Hepatocyte (in vitro differentiated cells): ENCODE results near the gene COQ10B. TPM values are rescaled to one million over a fixed set of nuclear protein-coding genes. Genes with fewer than 3 reads are reported as not detected.

Experiments
- DNase-seq: peaks from one replicate; pipeline ENCODE4 v3.0.0-alpha.2; 2016; ENCODE audit warnings: low spot score
- H2AFZ ChIP-seq: fragments of 200-600 bp; sonication (generic); 2 replicates; pipeline ENCODE4 v1.6.0; 2016; ENCODE audit warnings: antibody characterized with exemption, mild to moderate bottlenecking
- H3K27ac ChIP-seq: fragments of 200-600 bp; sonication (generic); 2 replicates; pipeline ENCODE4 v1.5.1; 2016; ENCODE audit warnings: mild to moderate bottlenecking
- H3K27me3 ChIP-seq: fragments of 200-600 bp; sonication (generic); 2 replicates; pipeline ENCODE4 v1.6.1; 2016
- H3K36me3 ChIP-seq: fragments of 200-600 bp; sonication (generic); replicated peaks from 2 replicates; pipeline ENCODE4 v1.5.1; 2016; ENCODE audit warnings: low read depth; ENCODE audit not compliant: insufficient read depth
- H3K4me1 ChIP-seq: fragments of 200-600 bp; sonication (generic); 2 replicates; pipeline ENCODE4 v1.5.1; 2016; ENCODE audit warnings: mild to moderate bottlenecking, moderate library complexity; ENCODE audit not compliant: insufficient read depth
- H3K4me2 ChIP-seq: fragments of 200-600 bp; sonication (generic); 2 replicates; pipeline ENCODE4 v1.6.0; 2016
- H3K4me3 ChIP-seq: fragments of 200-600 bp; sonication (generic); 2 replicates; pipeline ENCODE4 v1.5.1; 2016; ENCODE audit warnings: mild to moderate bottlenecking
- H3K79me2 ChIP-seq: fragments of 200-600 bp; sonication (generic); 2 replicates; pipeline ENCODE4 v1.6.0; 2017; ENCODE audit warnings: mild to moderate bottlenecking
- H3K9me2 ChIP-seq: fragments of 200-600 bp; sonication (generic); replicated peaks from 2 replicates; pipeline ENCODE4 v1.6.0; 2017; ENCODE audit warnings: mild to moderate bottlenecking; ENCODE audit not compliant: insufficient read depth
- H3K9me3 ChIP-seq: fragments of 200-600 bp; sonication (generic); 2 replicates; pipeline ENCODE4 v1.5.1; 2016; ENCODE audit warnings: low read depth, mild to moderate bottlenecking
- H4K20me1 ChIP-seq: fragments of 200-600 bp; sonication (generic); 2 replicates; pipeline ENCODE4 v1.6.0; 2016; ENCODE audit warnings: mild to moderate bottlenecking; ENCODE audit not compliant: insufficient read depth, poor library complexity, severe bottlenecking
- EZH2 ChIP-seq: fragments of 200-600 bp; sonication (generic); IDR thresholded peaks from 2 replicates; pipeline ENCODE4 v1.6.1; 2016; ENCODE audit warnings: antibody characterized with exemption, mild to moderate bottlenecking, borderline replicate concordance
- EZH2phosphoT487 ChIP-seq: fragments of 200-600 bp; sonication (generic); IDR thresholded peaks from one replicate; pipeline ENCODE4 v1.6.1; 2018; ENCODE audit warnings: antibody characterized with exemption, mild to moderate bottlenecking, low read depth, moderate library complexity; ENCODE audit not compliant: unreplicated experiment, severe bottlenecking
- WGBS: methylation state at CpG from one replicate; pipeline ENCODE4 v1.1.6; 2016; ENCODE audit warnings: low lambda C conversion rate; ENCODE audit errors: missing lambda C conversion rate; 5-methylcytosine and 5-hydroxymethylcytosine counted together
- polyA plus RNA-seq: library from polyadenylated mRNA; unstranded; fragments of >200 nt; fragmentation: Nextera tagmentation; extraction: Ambion mirVana; gene quantifications from 2 replicates; pipeline ENCODE4 v1.2.1, GENCODE V29; 2016
- total RNA-seq: library from RNA; depleted of rRNA; stranded (reverse); fragments of >200 nt; gene quantifications from 2 replicates; pipeline ENCODE4 v1.2.3, GENCODE V29; 2014
- TF ChIP-seq, protein P1 (sequence below): fragments of 200-600 bp; sonication (generic); IDR thresholded peaks from 2 replicates; pipeline ENCODE4 v1.5.1; 2016; ENCODE audit warnings: antibody characterized with exemption, mild to moderate bottlenecking; ENCODE audit not compliant: poor library complexity

Gene COQ10B
- total and polyA plus RNA-seq, 2 experiments from 2014 or later, result 40.7 to 44.4 TPM

DNA sequence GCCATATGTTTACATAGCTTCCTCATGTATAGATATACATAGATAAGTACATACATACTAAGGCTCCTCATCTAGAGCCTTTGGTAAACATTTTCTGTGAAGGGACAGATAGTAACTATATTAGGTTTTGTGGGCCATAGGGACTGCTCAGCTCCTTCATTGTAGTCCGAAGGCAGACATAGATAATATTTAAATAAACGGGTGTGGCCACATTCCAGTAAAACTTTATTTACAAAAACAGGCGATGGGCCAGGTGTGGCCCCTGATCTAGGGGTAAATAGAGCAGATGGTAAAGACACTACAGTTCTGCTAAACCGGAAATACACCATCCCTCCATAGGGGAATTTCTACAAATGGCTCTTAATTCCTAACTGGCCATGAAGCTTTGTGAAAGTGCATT is 7.3 kb downstream of the COQ10B start:
- 72% methylated on average over 4 of the region's 4 CpGs for WGBS
- H3K4me2 ChIP-seq, result peak overlapping the region; percentile 36
- H3K36me3 ChIP-seq, result no peaks in the 10 kb centered on the region
- TF ChIP-seq, protein P1, sequence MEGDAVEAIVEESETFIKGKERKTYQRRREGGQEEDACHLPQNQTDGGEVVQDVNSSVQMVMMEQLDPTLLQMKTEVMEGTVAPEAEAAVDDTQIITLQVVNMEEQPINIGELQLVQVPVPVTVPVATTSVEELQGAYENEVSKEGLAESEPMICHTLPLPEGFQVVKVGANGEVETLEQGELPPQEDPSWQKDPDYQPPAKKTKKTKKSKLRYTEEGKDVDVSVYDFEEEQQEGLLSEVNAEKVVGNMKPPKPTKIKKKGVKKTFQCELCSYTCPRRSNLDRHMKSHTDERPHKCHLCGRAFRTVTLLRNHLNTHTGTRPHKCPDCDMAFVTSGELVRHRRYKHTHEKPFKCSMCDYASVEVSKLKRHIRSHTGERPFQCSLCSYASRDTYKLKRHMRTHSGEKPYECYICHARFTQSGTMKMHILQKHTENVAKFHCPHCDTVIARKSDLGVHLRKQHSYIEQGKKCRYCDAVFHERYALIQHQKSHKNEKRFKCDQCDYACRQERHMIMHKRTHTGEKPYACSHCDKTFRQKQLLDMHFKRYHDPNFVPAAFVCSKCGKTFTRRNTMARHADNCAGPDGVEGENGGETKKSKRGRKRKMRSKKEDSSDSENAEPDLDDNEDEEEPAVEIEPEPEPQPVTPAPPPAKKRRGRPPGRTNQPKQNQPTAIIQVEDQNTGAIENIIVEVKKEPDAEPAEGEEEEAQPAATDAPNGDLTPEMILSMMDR, result no peak
- TF ChIP-seq EZH2phosphoT487, result no peak
- no peak for TF ChIP-seq EZH2
- DNase-seq, result no peak
- peaks cover 8% of the 10 kb centered on the region for H3K4me1 ChIP-seq
- H4K20me1 ChIP-seq, result peaks cover 17% of the 10 kb centered on the region
- peak overlapping the region; percentile 71 for H3K27ac ChIP-seq
- no peak overlapping the region for H2AFZ ChIP-seq
- no peaks in the 10 kb centered on the region for H3K27me3 ChIP-seq
- peaks cover 75% of the 10 kb centered on the region for H3K79me2 ChIP-seq
- H3K9me3 ChIP-seq, result no peaks in the 10 kb centered on the region
- H3K9me2 ChIP-seq, result no peaks in the 10 kb centered on the region
- H3K4me3 ChIP-seq, result no peak overlapping the region

DNA sequence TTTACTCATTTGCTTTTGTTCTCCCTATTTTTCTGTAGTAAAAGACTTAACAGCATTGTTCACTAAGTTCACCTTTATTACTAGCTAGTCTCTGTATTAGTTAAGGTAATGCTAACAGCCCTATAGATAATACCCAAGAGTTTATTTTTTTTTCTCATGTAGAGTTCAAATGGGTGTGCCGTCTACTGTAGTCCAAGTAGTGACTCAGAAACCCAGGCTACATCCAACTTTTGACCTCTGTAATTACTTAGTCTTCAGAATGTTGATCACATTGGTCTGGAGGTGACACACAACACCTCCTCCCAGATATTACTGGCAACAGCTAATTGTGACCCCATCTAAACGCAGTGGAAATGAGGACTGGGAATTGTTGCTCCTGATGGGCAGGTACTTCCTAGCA is 7.7 kb downstream of the COQ10B start:
- Histone ChIP-seq H2AFZ (no peak overlapping the region), H3K27ac (peak overlapping the region; percentile 71), H3K4me3 (no peak overlapping the region), H3K36me3 (no peaks in the 10 kb centered on the region), H3K4me2 (peak overlapping the region; percentile 36), H3K27me3 (no peaks in the 10 kb centered on the region), H3K9me2 (no peaks in the 10 kb centered on the region), H3K9me3 (no peaks in the 10 kb centered on the region), H3K4me1 (peaks cover 8% of the 10 kb centered on the region), H3K79me2 (peaks cover 71% of the 10 kb centered on the region), H4K20me1 (peaks cover 13% of the 10 kb centered on the region)
- TF ChIP-seq EZH2 (no peak), EZH2phosphoT487 (no peak)
- TF ChIP-seq, protein P1, result no peak
- peak; percentile 25 for DNase-seq
- WGBS, result 89% methylated on average over 2 of the region's 2 CpGs

DNA sequence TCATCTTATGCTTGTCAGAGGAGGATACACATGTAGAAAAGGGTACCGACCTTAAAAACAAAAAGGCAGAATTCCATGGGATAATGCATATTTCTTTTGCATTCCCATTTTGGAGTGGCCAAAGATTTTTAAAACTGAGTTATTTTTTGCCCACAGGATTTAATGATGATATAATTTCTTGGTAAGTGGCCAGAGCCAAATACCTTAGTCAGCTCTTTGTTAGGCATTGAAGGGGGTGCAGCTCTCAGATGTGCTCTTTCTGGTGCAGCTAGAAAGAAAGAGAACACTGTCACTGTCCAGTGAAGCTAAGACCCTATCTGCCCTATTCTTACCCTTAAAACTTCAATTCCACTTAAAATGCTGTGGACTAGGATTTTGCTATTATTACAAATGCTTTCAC is 10.8 kb downstream of the COQ10B start:
- Histone ChIP-seq H2AFZ (no peak overlapping the region), H3K9me2 (no peaks in the 10 kb centered on the region), H3K4me2 (no peak overlapping the region), H3K27me3 (no peaks in the 10 kb centered on the region), H3K4me3 (no peak overlapping the region), H4K20me1 (peaks cover 5% of the 10 kb centered on the region), H3K27ac (no peak overlapping the region), H3K79me2 (peaks cover 49% of the 10 kb centered on the region), H3K9me3 (no peaks in the 10 kb centered on the region), H3K36me3 (no peaks in the 10 kb centered on the region), H3K4me1 (peaks cover 8% of the 10 kb centered on the region)
- TF ChIP-seq, protein P1, result no peak
- TF ChIP-seq EZH2phosphoT487, result no peak
- no peak for TF ChIP-seq EZH2
- 96% methylated on average over 1 of the region's 1 CpG for WGBS
- DNase-seq, result no peak

DNA sequence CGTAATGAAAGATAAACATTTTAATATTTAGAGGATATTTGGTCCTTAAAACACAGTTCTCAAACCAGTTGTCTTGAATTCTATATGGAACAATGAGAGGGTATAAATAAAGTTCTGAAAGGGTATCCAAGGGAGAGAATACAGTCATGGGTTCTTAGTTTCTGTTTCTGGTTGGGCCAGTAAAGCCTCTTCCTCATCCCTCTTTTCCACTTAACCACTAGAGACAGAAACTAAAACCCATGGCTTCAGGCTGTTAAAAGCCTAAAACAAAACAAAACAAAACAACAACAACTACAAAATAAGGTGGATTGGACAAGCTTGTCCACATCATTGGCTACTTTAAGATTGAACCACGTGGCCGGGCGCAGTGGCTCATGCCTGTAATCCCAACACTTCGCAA is 18.8 kb downstream of the COQ10B start:
- 98% methylated on average over 5 of the region's 5 CpGs for WGBS
- Histone ChIP-seq H3K4me3 (no peak overlapping the region), H3K79me2 (peaks cover 9% of the 10 kb centered on the region), H3K27me3 (no peaks in the 10 kb centered on the region), H3K9me3 (no peaks in the 10 kb centered on the region), H4K20me1 (no peaks in the 10 kb centered on the region), H3K4me1 (no peaks in the 10 kb centered on the region), H2AFZ (no peak overlapping the region), H3K36me3 (no peaks in the 10 kb centered on the region), H3K27ac (no peak overlapping the region), H3K4me2 (no peak overlapping the region), H3K9me2 (no peaks in the 10 kb centered on the region)
- TF ChIP-seq, protein P1, result no peak
- TF ChIP-seq EZH2phosphoT487 (no peak), EZH2 (no peak)
- DNase-seq, result no peak
